T-helper 17 cell (primary cell): ENCODE measurements around the gene CEMIP2. TPM values are rescaled to one million over a fixed set of nuclear protein-coding genes. Genes with fewer than 3 reads are reported as not detected.

Experiments used
- ATAC-seq: fragments of 150-1000 bp; cut with Tn5 transposase; 2 replicates; pipeline ENCODE4 v1.10.0; 2021; ENCODE audit warnings: mild to moderate bottlenecking, moderate library complexity
- DNase-seq, 3 donors: peaks; one replicate each; pipeline versions ENCODE4 v3.0.0 to v3.0.0-alpha.2; 2020 to 2021
- H3K9me3 ChIP-seq: one replicate; pipeline ENCODE4 v1.7.0; 2013; ENCODE audit warnings: low read length, mild to moderate bottlenecking; ENCODE audit not compliant: control insufficient read depth, poor library complexity, severe bottlenecking
- H3K27ac Mint-ChIP-seq: one replicate; pipeline ENCODE4 v1.8.0; 2022; ENCODE audit warnings: mild to moderate bottlenecking, moderate library complexity, mixed read lengths
- H3K27me3 Mint-ChIP-seq: one replicate; pipeline ENCODE4 v1.8.0; 2022; ENCODE audit warnings: mixed read lengths
- H3K36me3 Mint-ChIP-seq: one replicate; pipeline ENCODE4 v1.8.0; 2022; ENCODE audit warnings: low read depth, mixed read lengths
- H3K4me1 Mint-ChIP-seq: one replicate; pipeline ENCODE4 v1.8.0; 2022; ENCODE audit warnings: mild to moderate bottlenecking, mixed read lengths
- H3K4me3 Mint-ChIP-seq: one replicate; pipeline ENCODE4 v1.8.0; 2022; ENCODE audit warnings: mild to moderate bottlenecking, moderate library complexity, mixed read lengths
- total RNA-seq, 4 donors: library from RNA in 2 of 4; stranded (reverse) in 2 of 4; gene quantifications; one replicate each; pipeline ENCODE4 v1.2.3 and lab custom pipeline; 2022 to 2026

The CEMIP2 gene
- total RNA-seq, 2 donors from 2014 or later = 129 to 240 TPM

GRCh38 chr9:71767776-71768321 is 464 bp downstream of the CEMIP2 start:
- H3K9me3 ChIP-seq = no peaks in the 10 kb centered on the region
- Mint-ChIP-seq H3K27ac (peak overlapping the region; percentile 95), H3K36me3 (peaks cover 2% of the 10 kb centered on the region), H3K27me3 (no peaks in the 10 kb centered on the region), H3K4me3 (peak overlapping the region; percentile 98), H3K4me1 (peaks cover 50% of the 10 kb centered on the region)
- no peak for DNase-seq
- no peak for ATAC-seq

- ATAC-seq (no peak), DNase-seq (no peak)
- Mint-ChIP-seq H3K36me3 (peaks cover 2% of the 10 kb centered on the region), H3K27me3 (no peaks in the 10 kb centered on the region), H3K4me1 (peaks cover 52% of the 10 kb centered on the region), H3K27ac (peak overlapping the region; percentile 95), H3K4me3 (peak overlapping the region; percentile 98)
- H3K9me3 ChIP-seq = no peaks in the 10 kb centered on the region
Measured at GRCh38 chr9:71767163-71767775, 1.0 kb downstream of the CEMIP2 start.

GRCh38 chr9:71766663-71767062 is 1.6 kb downstream of the CEMIP2 start:
- Mint-ChIP-seq H3K4me3 (peak overlapping the region; percentile 98), H3K27ac (peak overlapping the region; percentile 95), H3K36me3 (peaks cover 2% of the 10 kb centered on the region), H3K27me3 (no peaks in the 10 kb centered on the region), H3K4me1 (peaks cover 57% of the 10 kb centered on the region)
- DNase-seq = no peak
- no peaks in the 10 kb centered on the region for H3K9me3 ChIP-seq
- no peak for ATAC-seq

- Mint-ChIP-seq H3K27me3 (no peaks in the 10 kb centered on the region), H3K36me3 (peaks cover 2% of the 10 kb centered on the region), H3K27ac (peak overlapping the region; percentile 95), H3K4me3 (peak overlapping the region; percentile 98), H3K4me1 (peaks cover 65% of the 10 kb centered on the region)
- DNase-seq (no peak), ATAC-seq (no peak)
- no peaks in the 10 kb centered on the region for H3K9me3 ChIP-seq
Measured at GRCh38 chr9:71765693-71766092, 2.6 kb downstream of the CEMIP2 start.

GRCh38 chr9:71764891-71765290 is 3.4 kb downstream of the CEMIP2 start:
- no peaks in the 10 kb centered on the region for H3K9me3 ChIP-seq
- peaks cover 66% of the 10 kb centered on the region for H3K4me1 Mint-ChIP-seq
- ATAC-seq (no peak), DNase-seq (no peak)
- H3K36me3 Mint-ChIP-seq = peaks cover 2% of the 10 kb centered on the region
- H3K4me3 Mint-ChIP-seq = peak overlapping the region; percentile 72
- H3K27me3 Mint-ChIP-seq = no peaks in the 10 kb centered on the region
- H3K27ac Mint-ChIP-seq = peak overlapping the region; percentile 95

- peaks cover 3% of the 10 kb centered on the region for H3K36me3 Mint-ChIP-seq
- H3K4me1 Mint-ChIP-seq = peaks cover 63% of the 10 kb centered on the region
Measured at GRCh38 chr9:71764463-71764862, 3.9 kb downstream of the CEMIP2 start.

GRCh38 chr9:71763832-71764231 is 4.5 kb downstream of the CEMIP2 start:
- H3K9me3 ChIP-seq = no peaks in the 10 kb centered on the region
- Mint-ChIP-seq H3K4me3 (peak overlapping the region; percentile 72), H3K36me3 (peaks cover 5% of the 10 kb centered on the region), H3K27me3 (no peaks in the 10 kb centered on the region), H3K4me1 (peaks cover 64% of the 10 kb centered on the region), H3K27ac (peak overlapping the region; percentile 95)
- ATAC-seq (no peak), DNase-seq (no peak)

More at GRCh38 chr9:71764463-71764862, 3.9 kb downstream of the CEMIP2 start:
- Mint-ChIP-seq H3K27me3 (no peaks in the 10 kb centered on the region), H3K27ac (peak overlapping the region; percentile 95), H3K4me3 (peak overlapping the region; percentile 72)
- no peaks in the 10 kb centered on the region for H3K9me3 ChIP-seq
- no peak for ATAC-seq
- no peak for DNase-seq

- Mint-ChIP-seq H3K27ac (peak overlapping the region; percentile 95), H3K36me3 (peaks cover 5% of the 10 kb centered on the region)
Measured at GRCh38 chr9:71762900-71763653, 5.2 kb downstream of the CEMIP2 start.

GRCh38 chr9:71761938-71762353 is 6.4 kb downstream of the CEMIP2 start:
- Mint-ChIP-seq H3K4me3 (peak overlapping the region; percentile 33), H3K27ac (no peak overlapping the region), H3K36me3 (peaks cover 3% of the 10 kb centered on the region), H3K4me1 (peaks cover 75% of the 10 kb centered on the region), H3K27me3 (no peaks in the 10 kb centered on the region)
- H3K9me3 ChIP-seq = no peaks in the 10 kb centered on the region
- peak; percentile 27 for ATAC-seq
- DNase-seq = no peak

More at GRCh38 chr9:71762900-71763653, 5.2 kb downstream of the CEMIP2 start:
- no peaks in the 10 kb centered on the region for H3K27me3 Mint-ChIP-seq
- H3K9me3 ChIP-seq = no peaks in the 10 kb centered on the region
- H3K4me1 Mint-ChIP-seq = peaks cover 70% of the 10 kb centered on the region
- ATAC-seq (no peak), DNase-seq (no peak)
- H3K4me3 Mint-ChIP-seq = peak overlapping the region; percentile 72

GRCh38 chr9:71760901-71761300 is 7.4 kb downstream of the CEMIP2 start:
- DNase-seq (no peak), ATAC-seq (no peak)
- H3K9me3 ChIP-seq = no peaks in the 10 kb centered on the region
- Mint-ChIP-seq H3K27ac (no peak overlapping the region), H3K4me1 (peaks cover 73% of the 10 kb centered on the region), H3K36me3 (peaks cover 3% of the 10 kb centered on the region), H3K27me3 (no peaks in the 10 kb centered on the region), H3K4me3 (no peak overlapping the region)

- H3K4me1 Mint-ChIP-seq = peaks cover 55% of the 10 kb centered on the region
- no peak for ATAC-seq
- H3K9me3 ChIP-seq = no peaks in the 10 kb centered on the region
- H3K27me3 Mint-ChIP-seq = no peaks in the 10 kb centered on the region
- DNase-seq = no peak
- H3K36me3 Mint-ChIP-seq = peaks cover 3% of the 10 kb centered on the region
- H3K27ac Mint-ChIP-seq = peak overlapping the region; percentile 69
- no peak overlapping the region for H3K4me3 Mint-ChIP-seq
Measured at GRCh38 chr9:71758785-71759184, 9.5 kb downstream of the CEMIP2 start.

GRCh38 chr9:71758277-71758676 is 10.0 kb downstream of the CEMIP2 start:
- no peak for ATAC-seq
- Mint-ChIP-seq H3K4me1 (peaks cover 51% of the 10 kb centered on the region), H3K27me3 (no peaks in the 10 kb centered on the region), H3K36me3 (peaks cover 3% of the 10 kb centered on the region), H3K27ac (no peak overlapping the region), H3K4me3 (no peak overlapping the region)
- H3K9me3 ChIP-seq = no peaks in the 10 kb centered on the region
- no peak for DNase-seq

- no peak for DNase-seq
- Mint-ChIP-seq H3K4me1 (peaks cover 50% of the 10 kb centered on the region), H3K4me3 (no peak overlapping the region), H3K36me3 (peaks cover 3% of the 10 kb centered on the region), H3K27ac (peak overlapping the region; percentile 43), H3K27me3 (no peaks in the 10 kb centered on the region)
- no peak for ATAC-seq
- no peaks in the 10 kb centered on the region for H3K9me3 ChIP-seq
Measured at GRCh38 chr9:71756753-71757152, 11.6 kb downstream of the CEMIP2 start.
